Mesothelial cell of epicardium (in vitro differentiated cells): ENCODE measurements around the gene SYNGR4. TPM values are rescaled to one million over a fixed set of nuclear protein-coding genes. Genes with fewer than 3 reads are reported as not detected.
A peak's percentile ranks its signal among the peaks of the same experiment; 100 is the strongest.
"Not testable (repeated sequence)": the region's sequence is repeated elsewhere in the genome, so short reads cannot be mapped to it uniquely, and the experiment has no call there.

ENCODE experiments used
- DNase-seq, 2 experiments: peaks; one replicate each; pipeline ENCODE4 v3.0.0; 2021; ENCODE audit warnings: low spot score in 2 of 2; ENCODE audit not compliant: unreplicated experiment in 2 of 2
- H3K27ac Mint-ChIP-seq: 2 replicates; pipeline ENCODE4 v1.8.0; 2021; ENCODE audit warnings: mixed read lengths
- H3K27me3 Mint-ChIP-seq: 2 replicates; pipeline ENCODE4 v1.8.0; 2021; ENCODE audit warnings: low read depth, mixed read lengths
- H3K36me3 Mint-ChIP-seq: 2 replicates; pipeline ENCODE4 v1.8.0; 2021; ENCODE audit warnings: mixed read lengths
- H3K4me1 Mint-ChIP-seq: 2 replicates; pipeline ENCODE4 v1.8.0; 2021; ENCODE audit warnings: mixed read lengths
- H3K4me3 Mint-ChIP-seq: 2 replicates; pipeline ENCODE4 v1.8.0; 2021; ENCODE audit warnings: mild to moderate bottlenecking, moderate library complexity, mixed read lengths
- H3K9me3 Mint-ChIP-seq: 2 replicates; pipeline ENCODE4 v1.8.0; 2021; ENCODE audit warnings: mixed read lengths
- CTCF ChIP-seq: fragments of 200-600 bp; sonication (generic); IDR thresholded peaks from one replicate; pipeline ENCODE4 v1.5.0; 2021; ENCODE audit warnings: antibody characterized with exemption; ENCODE audit not compliant: unreplicated experiment
- total RNA-seq: library from RNA; stranded (reverse); gene quantifications from 3 replicates; pipeline ENCODE4 v1.2.1, GENCODE V29; 2021

The SYNGR4 gene
- total RNA-seq = not detected in 3 replicates

GRCh38 chr19:48363810-48364597 is at the start of gene SYNGR4, which contains the start of gene TMEM143:
TSS of gene SYNGR4 (plus strand) at chr19:48364367. CDS start at chr19:48365843, 1,476 bp downstream.
TSS of gene TMEM143 (minus strand) at chr19:48363940. CDS start at chr19:48363920, 20 bp downstream.
- peak within 1 kb of the TSS; percentile 73 for H3K4me3 Mint-ChIP-seq
- no peak for TF ChIP-seq CTCF
- H3K9me3 Mint-ChIP-seq = no peaks in the 10 kb centered on the region
- peaks cover 3% of the 10 kb centered on the region for H3K4me1 Mint-ChIP-seq
- DNase-seq = peak; percentile 97 to 99
- peak within 1 kb of the TSS; percentile 87 for H3K27ac Mint-ChIP-seq
- no peaks in the 10 kb centered on the region for H3K36me3 Mint-ChIP-seq
- no peaks in the 10 kb centered on the region for H3K27me3 Mint-ChIP-seq

- H3K4me1 Mint-ChIP-seq = peaks cover 13% of the 10 kb centered on the region
- TF ChIP-seq CTCF = no peak
- no peak overlapping the region for H3K4me3 Mint-ChIP-seq
- no peaks in the 10 kb centered on the region for H3K9me3 Mint-ChIP-seq
- H3K27me3 Mint-ChIP-seq = no peaks in the 10 kb centered on the region
- DNase-seq = no peak
- H3K27ac Mint-ChIP-seq = no peak overlapping the region
- no peaks in the 10 kb centered on the region for H3K36me3 Mint-ChIP-seq
These were observed 48.5 kb upstream of the SYNGR4 start for GRCh38 chr19:48315712-48316111.

GRCh38 chr19:48317708-48317960 is 46.5 kb upstream of the SYNGR4 start:
- not testable (repeated sequence) for H3K27me3 Mint-ChIP-seq, H3K9me3 Mint-ChIP-seq, DNase-seq, H3K4me3 Mint-ChIP-seq, H3K27ac Mint-ChIP-seq, H3K36me3 Mint-ChIP-seq
- H3K4me1 Mint-ChIP-seq = peaks cover 25% of the 10 kb centered on the region

- Mint-ChIP-seq H3K9me3 (no peaks in the 10 kb centered on the region), H3K4me3 (no peak overlapping the region), H3K4me1 (peaks cover 30% of the 10 kb centered on the region), H3K36me3 (no peaks in the 10 kb centered on the region), H3K27ac (no peak overlapping the region), H3K27me3 (no peaks in the 10 kb centered on the region)
- DNase-seq = no peak
- no peak for TF ChIP-seq CTCF
These were observed 45.7 kb upstream of the SYNGR4 start for GRCh38 chr19:48318286-48318987.

- DNase-seq = peak; percentile 66 to 87
- TF ChIP-seq CTCF = peak; percentile 68
- Mint-ChIP-seq H3K4me1 (peaks cover 37% of the 10 kb centered on the region), H3K4me3 (peak overlapping the region; percentile 84), H3K9me3 (no peaks in the 10 kb centered on the region), H3K36me3 (no peaks in the 10 kb centered on the region), H3K27ac (peak overlapping the region; percentile 76), H3K27me3 (no peaks in the 10 kb centered on the region)
These were observed 44.3 kb upstream of the SYNGR4 start for GRCh38 chr19:48319647-48320541.

- no peak for TF ChIP-seq CTCF
- peak overlapping the region; percentile 99 for H3K27ac Mint-ChIP-seq
- peak; percentile 96 to 97 for DNase-seq
- peak overlapping the region; percentile 84 for H3K4me3 Mint-ChIP-seq
- H3K9me3 Mint-ChIP-seq = no peaks in the 10 kb centered on the region
- H3K27me3 Mint-ChIP-seq = no peaks in the 10 kb centered on the region
- peaks cover 51% of the 10 kb centered on the region for H3K4me1 Mint-ChIP-seq
- no peaks in the 10 kb centered on the region for H3K36me3 Mint-ChIP-seq
These were observed 42.9 kb upstream of the SYNGR4 start for GRCh38 chr19:48321372-48321621.
